ENCODE measurements around the gene CACNA2D3.

The CACNA2D3 gene

GRCh38 chr3:54311211-54311747, 188.9 kb downstream of the CACNA2D3 start:
- peaks cover 5% of the 10 kb centered on the region for H3K4me1 ChIP-seq (ENCODE audit: insufficient read depth, low read length)
- no peaks in the 10 kb centered on the region for H3K36me3 ChIP-seq (ENCODE audit: insufficient read depth, low read length)
- H3K9ac ChIP-seq (ENCODE audit: low read depth, low read length), result no peak overlapping the region
- H3K9me3 ChIP-seq (ENCODE audit: control insufficient read depth, insufficient read depth, low read length), result no peaks in the 10 kb centered on the region

GRCh38 chr3:54312156-54312899, 190.0 kb downstream of the CACNA2D3 start:
- H3K36me3 ChIP-seq (ENCODE audit: insufficient read depth, low read length), result no peaks in the 10 kb centered on the region
- peaks cover 5% of the 10 kb centered on the region for H3K4me1 ChIP-seq (ENCODE audit: insufficient read depth, low read length)
- no peaks in the 10 kb centered on the region for H3K9me3 ChIP-seq (ENCODE audit: control insufficient read depth, insufficient read depth, low read length)
- H3K9ac ChIP-seq (ENCODE audit: low read depth, low read length), result no peak overlapping the region

DNA sequence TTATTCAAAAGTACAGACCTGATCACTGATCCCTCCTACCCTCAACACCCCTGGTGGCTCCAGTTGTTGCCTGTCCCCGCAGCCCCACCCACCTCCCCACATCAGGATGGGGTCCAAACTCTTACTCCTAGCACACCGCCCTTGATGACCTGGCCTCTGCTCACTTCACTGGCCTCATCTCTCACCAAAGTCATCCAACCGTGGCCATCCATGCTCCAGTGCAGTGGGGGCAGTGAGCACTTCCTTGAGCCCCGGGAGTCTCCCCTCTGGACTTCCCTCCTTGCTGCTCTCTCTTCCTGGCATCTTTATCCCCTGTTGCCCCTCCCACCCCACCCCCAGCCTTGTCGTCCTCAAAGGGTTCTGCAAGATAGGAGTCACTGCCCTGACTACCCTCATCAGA, 191.1 kb downstream of the CACNA2D3 start:
- Histone ChIP-seq H3K9me3 (ENCODE audit: control insufficient read depth, insufficient read depth, low read length) (no peaks in the 10 kb centered on the region), H3K4me1 (ENCODE audit: insufficient read depth, low read length) (peaks cover 5% of the 10 kb centered on the region), H3K9ac (ENCODE audit: low read depth, low read length) (no peak overlapping the region), H3K36me3 (ENCODE audit: insufficient read depth, low read length) (no peaks in the 10 kb centered on the region)

DNA sequence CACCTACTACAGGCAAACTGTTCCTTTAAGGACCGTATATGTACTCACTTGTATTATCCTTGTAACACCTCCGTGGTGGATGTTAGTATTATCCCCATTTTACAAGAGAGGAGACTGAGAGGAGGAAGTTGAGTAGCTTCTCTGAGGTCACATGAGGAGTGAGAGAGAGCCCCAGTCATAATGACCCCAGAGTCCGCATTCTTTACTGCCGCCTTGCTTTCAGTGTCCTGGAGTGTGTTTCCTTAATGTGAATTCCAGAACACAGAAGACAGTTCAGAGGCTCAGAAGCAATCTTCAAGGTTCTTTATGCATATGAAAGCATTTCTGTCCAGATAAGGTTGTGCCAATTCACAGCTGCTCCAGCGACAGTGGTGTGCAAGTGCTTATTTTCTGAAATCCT, 199.2 kb downstream of the CACNA2D3 start:
- Histone ChIP-seq H3K4me1 (ENCODE audit: insufficient read depth, low read length) (peaks cover 4% of the 10 kb centered on the region; the same call in 1 of the 2 replicates), H3K36me3 (ENCODE audit: insufficient read depth, low read length) (no peaks in the 10 kb centered on the region), H3K9me3 (ENCODE audit: control insufficient read depth, insufficient read depth, low read length) (no peaks in the 10 kb centered on the region), H3K9ac (ENCODE audit: low read depth, low read length) (no peak overlapping the region)

DNA sequence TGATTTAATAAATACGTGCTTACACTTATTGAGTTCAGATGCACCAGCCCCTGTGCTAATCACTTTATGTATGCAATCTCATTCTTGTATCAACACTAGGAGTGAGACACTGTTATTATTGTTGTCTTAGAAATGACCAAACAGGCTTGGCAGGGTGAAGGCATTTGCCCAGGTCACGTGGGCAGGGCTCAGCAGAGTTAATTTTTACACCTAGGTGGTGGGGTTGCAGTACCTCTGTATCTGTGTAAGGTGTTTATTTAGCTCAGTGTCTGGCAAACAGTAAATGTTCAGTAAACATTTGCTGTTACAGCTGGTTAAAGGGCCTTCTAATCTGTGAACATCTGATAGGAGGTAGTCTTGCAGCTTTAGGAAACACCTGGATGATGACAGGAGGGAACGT, 200.0 kb downstream of the CACNA2D3 start:
- Histone ChIP-seq H3K36me3 (ENCODE audit: insufficient read depth, low read length) (no peaks in the 10 kb centered on the region), H3K9me3 (ENCODE audit: control insufficient read depth, insufficient read depth, low read length) (no peaks in the 10 kb centered on the region), H3K4me1 (ENCODE audit: insufficient read depth, low read length) (peaks cover 4% of the 10 kb centered on the region; the same call in 1 of the 2 replicates), H3K9ac (ENCODE audit: low read depth, low read length) (no peak overlapping the region)

DNA sequence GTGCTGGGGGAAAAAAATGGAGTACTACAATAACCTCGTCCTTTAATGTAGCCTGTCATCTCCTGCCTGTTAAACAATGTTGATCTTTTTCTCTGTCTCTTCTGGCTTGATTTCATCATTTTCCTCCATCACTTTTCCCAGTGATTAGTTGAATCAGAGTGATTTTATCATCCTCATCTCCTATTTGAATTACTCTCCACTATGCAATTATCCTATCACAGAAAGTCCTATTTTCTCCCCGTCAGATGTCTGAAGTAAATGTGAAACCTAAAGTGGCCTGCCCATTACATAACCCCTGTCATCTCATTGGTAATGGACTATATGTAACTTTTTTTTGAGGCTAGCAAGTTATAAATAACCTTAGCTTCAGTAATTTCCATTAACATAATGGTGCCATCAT, 201.8 kb downstream of the CACNA2D3 start:
- H3K36me3 ChIP-seq (ENCODE audit: insufficient read depth, low read length), result no peaks in the 10 kb centered on the region
- no peaks in the 10 kb centered on the region for H3K9me3 ChIP-seq (ENCODE audit: control insufficient read depth, insufficient read depth, low read length)
- H3K9ac ChIP-seq (ENCODE audit: low read depth, low read length), result no peak overlapping the region
- peaks cover 4% of the 10 kb centered on the region; the same call in 1 of the 2 replicates for H3K4me1 ChIP-seq (ENCODE audit: insufficient read depth, low read length)

- no peaks in the 10 kb centered on the region for H3K9me3 ChIP-seq (ENCODE audit: control insufficient read depth, insufficient read depth, low read length)
- no peaks in the 10 kb centered on the region; the same call in 1 of the 2 replicates for H3K4me1 ChIP-seq (ENCODE audit: insufficient read depth, low read length)
- no peak overlapping the region for H3K9ac ChIP-seq (ENCODE audit: low read depth, low read length)
- no peaks in the 10 kb centered on the region for H3K36me3 ChIP-seq (ENCODE audit: insufficient read depth, low read length)
Observed at GRCh38 chr3:54326951-54327350, 204.6 kb downstream of the CACNA2D3 start.

DNA sequence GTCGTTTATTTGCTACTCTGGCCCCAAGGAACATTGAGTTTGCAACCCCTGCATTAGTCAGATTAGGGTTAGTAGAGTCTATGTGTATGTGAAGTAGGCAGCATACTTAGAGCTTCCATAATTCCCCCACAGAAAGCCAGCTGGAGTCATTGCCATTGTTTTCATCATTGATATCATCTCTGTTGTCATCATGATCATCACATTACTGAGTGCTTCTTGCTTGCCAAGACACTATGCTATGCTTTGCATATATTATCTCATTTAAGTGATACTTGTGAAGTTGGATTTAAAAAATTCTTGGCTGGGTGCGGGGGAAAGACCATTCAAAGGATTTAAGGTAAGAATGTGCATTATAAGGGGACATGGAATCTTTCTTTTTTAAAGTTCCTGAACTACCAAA, 209.0 kb downstream of the CACNA2D3 start:
- H3K9ac ChIP-seq (ENCODE audit: low read depth, low read length), result no peak overlapping the region
- H3K9me3 ChIP-seq (ENCODE audit: control insufficient read depth, insufficient read depth, low read length), result no peaks in the 10 kb centered on the region
- H3K36me3 ChIP-seq (ENCODE audit: insufficient read depth, low read length), result no peaks in the 10 kb centered on the region
- H3K4me1 ChIP-seq (ENCODE audit: insufficient read depth, low read length), result 0 out of 2 replicates have a peak, but pooled peaks cover 2% of the 10 kb centered on the region

DNA sequence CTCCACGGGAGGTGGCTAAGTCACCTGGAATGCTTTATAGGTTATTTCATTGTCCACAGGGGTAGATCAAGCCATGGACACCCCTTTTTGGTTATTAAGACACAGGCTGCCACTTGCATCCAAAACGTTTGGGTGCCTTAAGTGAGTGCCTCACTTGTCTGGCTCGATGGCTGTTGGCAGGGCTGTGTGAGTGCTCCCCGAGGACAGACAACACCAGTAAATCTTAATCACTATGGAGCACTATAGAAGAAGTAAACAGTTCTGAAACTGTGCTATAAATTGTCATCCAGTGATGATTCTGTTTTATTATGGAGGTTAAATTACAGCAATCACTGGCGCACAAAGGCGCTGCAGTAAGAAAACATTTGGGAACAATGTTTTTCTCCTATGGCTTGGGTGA, 215.5 kb downstream of the CACNA2D3 start:
- no peak overlapping the region for H3K9ac ChIP-seq (ENCODE audit: low read depth, low read length)
- no peaks in the 10 kb centered on the region for H3K36me3 ChIP-seq (ENCODE audit: insufficient read depth, low read length)
- no peaks in the 10 kb centered on the region for H3K9me3 ChIP-seq (ENCODE audit: control insufficient read depth, insufficient read depth, low read length)
- peaks cover 4% of the 10 kb centered on the region; the same call in 1 of the 2 replicates for H3K4me1 ChIP-seq (ENCODE audit: insufficient read depth, low read length)

- no peak overlapping the region for H3K9ac ChIP-seq (ENCODE audit: low read depth, low read length)
- no peaks in the 10 kb centered on the region for H3K9me3 ChIP-seq (ENCODE audit: control insufficient read depth, insufficient read depth, low read length)
- H3K4me1 ChIP-seq (ENCODE audit: insufficient read depth, low read length), result peaks cover 17% of the 10 kb centered on the region
- no peaks in the 10 kb centered on the region for H3K36me3 ChIP-seq (ENCODE audit: insufficient read depth, low read length)
Observed at GRCh38 chr3:54339608-54340007, 217.3 kb downstream of the CACNA2D3 start.

DNA sequence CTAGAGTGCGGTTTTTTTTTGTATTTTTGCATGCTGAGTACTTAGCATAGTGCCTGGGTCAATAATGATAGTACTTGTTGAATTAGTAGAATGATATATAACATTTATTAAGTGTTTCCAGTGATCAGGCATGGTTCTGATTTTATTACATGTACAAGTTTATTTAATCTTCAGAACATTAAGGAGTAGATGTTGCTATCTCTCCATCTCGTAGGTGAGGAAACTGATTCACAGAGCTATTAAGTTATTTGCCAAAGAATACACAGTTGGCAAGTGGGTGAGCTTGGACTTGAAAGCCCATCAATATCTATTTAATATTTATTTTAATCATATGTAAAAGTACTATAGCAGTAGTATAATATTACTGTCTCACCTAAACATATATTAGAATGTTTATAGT, 219.5 kb downstream of the CACNA2D3 start:
- H3K9me3 ChIP-seq (ENCODE audit: control insufficient read depth, insufficient read depth, low read length), result no peaks in the 10 kb centered on the region
- H3K9ac ChIP-seq (ENCODE audit: low read depth, low read length), result no peak overlapping the region
- peaks cover 32% of the 10 kb centered on the region for H3K4me1 ChIP-seq (ENCODE audit: insufficient read depth, low read length)
- H3K36me3 ChIP-seq (ENCODE audit: insufficient read depth, low read length), result no peaks in the 10 kb centered on the region

GRCh38 chr3:54342676-54343075, 220.3 kb downstream of the CACNA2D3 start:
- H3K4me1 ChIP-seq (ENCODE audit: insufficient read depth, low read length), result peaks cover 32% of the 10 kb centered on the region
- H3K36me3 ChIP-seq (ENCODE audit: insufficient read depth, low read length), result no peaks in the 10 kb centered on the region
- H3K9ac ChIP-seq (ENCODE audit: low read depth, low read length), result no peak overlapping the region
- H3K9me3 ChIP-seq (ENCODE audit: control insufficient read depth, insufficient read depth, low read length), result no peaks in the 10 kb centered on the region

- Histone ChIP-seq H3K4me1 (ENCODE audit: insufficient read depth, low read length) (peaks cover 32% of the 10 kb centered on the region), H3K9me3 (ENCODE audit: control insufficient read depth, insufficient read depth, low read length) (no peaks in the 10 kb centered on the region), H3K36me3 (ENCODE audit: insufficient read depth, low read length) (no peaks in the 10 kb centered on the region), H3K9ac (ENCODE audit: low read depth, low read length) (no peak overlapping the region)
Observed at GRCh38 chr3:54343495-54343894, 221.1 kb downstream of the CACNA2D3 start.

DNA sequence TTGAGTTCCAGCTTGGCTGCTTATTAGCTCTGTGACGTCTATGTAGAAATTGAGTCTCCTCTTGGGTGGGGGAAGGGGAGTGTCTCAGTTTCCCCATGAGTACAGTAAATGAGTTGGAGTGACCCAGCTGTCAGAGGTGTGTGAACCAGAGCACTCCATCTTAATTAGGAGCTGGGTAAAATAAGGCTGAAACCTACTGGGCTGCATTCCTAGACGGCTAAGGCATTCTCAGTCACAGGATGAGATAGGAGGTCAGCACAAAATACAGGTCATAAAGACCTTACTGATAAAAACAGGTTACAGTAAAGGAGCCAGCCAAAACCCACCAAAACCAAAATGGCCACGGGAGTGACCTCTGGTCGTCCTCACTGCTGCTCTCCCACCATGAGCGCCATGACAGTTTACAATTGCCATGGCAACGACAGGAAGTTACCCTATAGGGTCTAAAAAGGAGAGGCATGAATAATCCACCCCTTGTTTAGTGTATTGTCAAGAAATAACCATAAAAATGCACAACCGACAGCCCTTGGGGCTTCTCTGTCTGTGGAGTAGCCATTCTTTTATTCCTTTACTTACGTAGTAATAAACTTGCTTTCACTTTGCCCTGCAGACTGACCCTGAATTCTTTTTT, 222.4 kb downstream of the CACNA2D3 start:
- H3K4me1 ChIP-seq (ENCODE audit: insufficient read depth, low read length), result peaks cover 40% of the 10 kb centered on the region
- no peaks in the 10 kb centered on the region for H3K9me3 ChIP-seq (ENCODE audit: control insufficient read depth, insufficient read depth, low read length)
- no peaks in the 10 kb centered on the region for H3K36me3 ChIP-seq (ENCODE audit: insufficient read depth, low read length)
- no peak overlapping the region for H3K9ac ChIP-seq (ENCODE audit: low read depth, low read length)

DNA sequence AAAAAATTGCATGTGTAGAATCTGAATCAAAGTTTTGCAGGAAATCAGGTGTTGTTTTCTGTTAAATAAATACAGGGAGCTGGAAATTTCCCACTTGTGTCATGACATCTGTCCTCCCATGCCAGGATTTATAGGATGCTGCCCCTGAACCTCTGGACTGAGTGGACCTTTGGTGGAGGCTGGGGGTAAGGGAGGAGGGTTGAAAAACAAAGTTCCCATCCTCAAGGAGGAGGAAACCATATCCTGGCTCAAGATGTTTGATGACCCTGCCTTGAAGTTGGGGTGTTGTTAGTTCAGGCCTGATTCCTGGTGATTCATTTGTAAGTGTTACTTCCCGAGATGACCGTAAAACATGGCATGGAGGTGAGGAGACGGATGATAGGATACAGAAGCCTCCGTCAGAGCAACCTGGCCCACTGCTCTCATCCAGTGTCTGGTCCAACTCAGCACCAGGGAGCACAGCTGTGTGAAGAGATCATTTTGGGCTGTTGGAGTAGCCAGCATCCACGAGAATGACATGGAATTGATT, 223.6 kb downstream of the CACNA2D3 start:
- Histone ChIP-seq H3K4me1 (ENCODE audit: insufficient read depth, low read length) (peaks cover 42% of the 10 kb centered on the region), H3K9me3 (ENCODE audit: control insufficient read depth, insufficient read depth, low read length) (no peaks in the 10 kb centered on the region), H3K9ac (ENCODE audit: low read depth, low read length) (no peak overlapping the region), H3K36me3 (ENCODE audit: insufficient read depth, low read length) (no peaks in the 10 kb centered on the region)
